GM12878 (cell line): Measurements from ENCODE around the gene RARG. TPM values are rescaled to one million over a fixed set of nuclear protein-coding genes. Genes with fewer than 3 reads are reported as not detected.
A peak's percentile ranks its signal among the peaks of the same experiment; 100 is the strongest.

Experiments used
- ATAC-seq: fragments of 200-7000 bp; cut with Tn5 transposase; 3 replicates; pipeline ENCODE4 v1.9.1; 2020; ENCODE audit warnings: mild to moderate bottlenecking, moderate library complexity
- BruUV-seq: library from RNA; stranded (reverse); fragments of 400-500 nt; replicated peaks from 2 replicates; lab custom pipeline; 2021; lab: Mats Ljungman, UMichigan
- CTCF ChIA-PET: fragments of 300-600 bp; sonication (Branson Sonifier 250); formaldehyde crosslinking; extraction: SDS; loops from one replicate; lab custom pipeline; 2021; ENCODE audit warnings: inconsistent platforms; lab: Yijun Ruan, JAX
- POLR2A ChIA-PET: fragments of 350-600 bp; formaldehyde crosslinking; extraction: SDS; loops from one replicate; lab custom pipeline; 2021; ENCODE audit warnings: inconsistent platforms; lab: Charles Lee
- RAD21 ChIA-PET: fragments of 300-600 bp; sonication (Branson Sonifier 250); formaldehyde crosslinking; loops from one replicate; lab custom pipeline; 2023; ENCODE audit warnings: antibody characterized with exemption; ENCODE audit not compliant: unreplicated experiment; lab: Charles Lee
- SMC1A ChIA-PET: fragments of 300-600 bp; sonication (Branson Sonifier 250); formaldehyde crosslinking; loops from one replicate; lab custom pipeline; 2023; ENCODE audit not compliant: unreplicated experiment, uncharacterized antibody; lab: Charles Lee
- DNase-seq: peaks from one replicate; pipeline ENCODE4 v3.0.0-alpha.2; 2011; ENCODE audit warnings: low read depth, low spot score
- FAIRE-seq: peaks from 3 replicates; lab custom pipeline; 2011; peaks lifted over from hg19 to GRCh38; lab: Jason Lieb, UNC
- H2AFZ ChIP-seq: 2 replicates; pipeline ENCODE4 v1.6.0; 2011; ENCODE audit warnings: low read depth, low read length, control low read depth; ENCODE audit not compliant: control insufficient read depth
- H3K27ac ChIP-seq: 2 replicates; pipeline ENCODE4 v1.5.1; 2011; ENCODE audit warnings: control low read depth; ENCODE audit not compliant: control insufficient read depth, insufficient read depth
- H3K27me3 ChIP-seq, 2 experiments: replicated peaks in 1 of 2; 2 replicates each; pipeline versions ENCODE4 v1.6.0 to v1.6.1; 2011; ENCODE audit warnings: low read length in 1 of 2; ENCODE audit not compliant: control insufficient read depth in 2 of 2, insufficient read depth in 2 of 2
- H3K36me3 ChIP-seq, 2 experiments: 2 replicates each; pipeline ENCODE4 v1.5.1; 2011; ENCODE audit warnings: low read length in 1 of 2; ENCODE audit not compliant: control insufficient read depth in 2 of 2, insufficient read depth in 2 of 2
- H3K4me1 ChIP-seq: 2 replicates; pipeline ENCODE4 v1.6.1; 2011; ENCODE audit warnings: mild to moderate bottlenecking, low read length, moderate library complexity, mixed read lengths; ENCODE audit not compliant: control insufficient read depth, insufficient read depth
- H3K4me2 ChIP-seq: 2 replicates; pipeline ENCODE4 v1.6.0; 2011; ENCODE audit warnings: control low read depth; ENCODE audit not compliant: control insufficient read depth, insufficient read depth
- H3K4me3 ChIP-seq: fragments of 200-600 bp; sonication (generic); 2 replicates; pipeline ENCODE4 v1.5.1; 2016
- H3K79me2 ChIP-seq: 2 replicates; pipeline ENCODE4 v1.6.0; 2011; ENCODE audit warnings: low read length; ENCODE audit not compliant: control insufficient read depth, insufficient read depth
- H3K9ac ChIP-seq: 2 replicates; pipeline ENCODE4 v1.8.0; 2011; ENCODE audit warnings: low read length, control low read depth, mixed read lengths; ENCODE audit not compliant: control insufficient read depth, insufficient read depth
- H3K9me3 ChIP-seq: replicated peaks from 3 replicates; pipeline ENCODE4 v1.5.1; 2011; ENCODE audit warnings: mild to moderate bottlenecking, low read length; ENCODE audit not compliant: control insufficient read depth, insufficient read depth
- H4K20me1 ChIP-seq: 2 replicates; pipeline ENCODE4 v1.6.0; 2011; ENCODE audit not compliant: control insufficient read depth, insufficient read depth
- ATF7 ChIP-seq: fragments of 450-650 bp; IDR thresholded peaks from 2 replicates; pipeline ENCODE4 v1.6.1; 2016; ENCODE audit warnings: low read depth, mild to moderate bottlenecking
- BCL11A ChIP-seq: IDR thresholded peaks from 2 replicates; pipeline ENCODE4 v1.6.1; 2011; ENCODE audit warnings: low read depth, low read length
- BRCA1 ChIP-seq: IDR thresholded peaks from 2 replicates; pipeline ENCODE4 v1.6.1; 2011; ENCODE audit warnings: low read depth, low read length, improper control_type of control experiment
- CHD4 ChIP-seq: fragments of 200-600 bp; sonication (generic); IDR thresholded peaks from 2 replicates; pipeline ENCODE4 v1.6.1; 2016; ENCODE audit warnings: mild to moderate bottlenecking
- MEF2A ChIP-seq: IDR thresholded peaks from 2 replicates; pipeline ENCODE4 v1.6.1; 2011; ENCODE audit warnings: low read depth, mild to moderate bottlenecking, low read length, moderate library complexity; ENCODE audit not compliant: insufficient read depth
- MTA2 ChIP-seq: fragments of 450-650 bp; IDR thresholded peaks from 2 replicates; pipeline ENCODE4 v1.6.1; 2016; ENCODE audit warnings: low read depth, mild to moderate bottlenecking, moderate library complexity
- MXI1 ChIP-seq: fragments of 150-350 bp; IDR thresholded peaks from 2 replicates; pipeline ENCODE4 v1.6.1; 2011; ENCODE audit warnings: low read depth, mild to moderate bottlenecking, inconsistent platforms, low read length, improper control_type of control experiment
- MYC ChIP-seq: IDR thresholded peaks from 2 replicates; pipeline ENCODE4 v1.6.1; 2011; ENCODE audit warnings: mild to moderate bottlenecking, low read length, moderate library complexity, inconsistent platforms; ENCODE audit not compliant: insufficient read depth, insufficient replicate concordance, insufficient read length, severe bottlenecking
- NBN ChIP-seq: fragments of 450-650 bp; IDR thresholded peaks from 2 replicates; pipeline ENCODE4 v1.6.1; 2016
- NR2F1 ChIP-seq: fragments of 450-650 bp; conservative IDR thresholded peaks from 2 replicates; pipeline ENCODE4 v1.6.1; 2017; ENCODE audit warnings: mild to moderate bottlenecking
- PKNOX1 ChIP-seq: fragments of 450-650 bp; IDR thresholded peaks from 2 replicates; pipeline ENCODE4 v1.6.1; 2016; ENCODE audit warnings: mild to moderate bottlenecking
- POLR2AphosphoS2 ChIP-seq: IDR thresholded peaks from 2 replicates; pipeline ENCODE4 v1.6.1; 2011; ENCODE audit warnings: low read depth, mild to moderate bottlenecking, low read length, improper control_type of control experiment, moderate library complexity
- RELB ChIP-seq: fragments of 450-650 bp; IDR thresholded peaks from 2 replicates; pipeline ENCODE4 v1.6.1; 2017; ENCODE audit warnings: low read depth, mild to moderate bottlenecking, moderate library complexity
- TAF1 ChIP-seq: IDR thresholded peaks from 2 replicates; pipeline ENCODE4 v1.6.1; 2011; ENCODE audit warnings: mild to moderate bottlenecking, low read depth, low read length, borderline replicate concordance
- ZZZ3 ChIP-seq: IDR thresholded peaks from 2 replicates; pipeline ENCODE4 v1.6.1; 2011; ENCODE audit warnings: low read depth; ENCODE audit not compliant: control insufficient read depth, insufficient read length
- WGBS: methylation state at CpG from one replicate; pipeline ENCODE4 v1.1.6; 2016; ENCODE audit warnings: low lambda C conversion rate; ENCODE audit not compliant: insufficient replicate concordance, insufficient coverage; ENCODE audit errors: missing lambda C conversion rate; 5-methylcytosine and 5-hydroxymethylcytosine counted together
- in situ Hi-C: fragments of 300-500 bp; cut with MboI; formaldehyde crosslinking; loops from 9 replicates; pipeline ENCODE4 v1.14.3; 2018; ENCODE audit warnings: mixed read lengths
- intact Hi-C: fragments of 100-400 bp; cut with micrococcal nuclease; formaldehyde crosslinking; loops from one replicate; pipeline ENCODE4 v1.14.2; 2022; ENCODE audit not compliant: unreplicated experiment
- polyA plus RNA-seq, 11 experiments: library from polyadenylated mRNA; depleted of rRNA in 4 of 11; unstranded in 6 of 11; stranded (reverse) in 5 of 11; fragments of >200 nt; fragmentation: Nextera tagmentation in 4 of 11; fragmentation: Illumina TruSeq in 1 of 11; extraction: Ambion mirVana in 4 of 11; extraction: Trizol in 1 of 11; gene quantifications; 1 replicate in 1 of 11; 2 replicates in 10 of 11; pipeline versions ENCODE4 v1.2.1 to v1.2.3, GENCODE V29; 2011 to 2016; ENCODE audit warnings: inconsistent platforms in 2 of 11, missing spikeins in 2 of 11, low read depth in 1 of 11
- total RNA-seq, 4 experiments: library from RNA; depleted of rRNA in 3 of 4; stranded (reverse); fragments of >200 nt in 3 of 4; fragmentation: Illumina TruSeq in 1 of 4; extraction: Trizol in 1 of 4; gene quantifications; 2 replicates each; pipeline versions ENCODE4 v1.2.1 to v1.2.3, GENCODE V29; 2013 to 2021

RARG gene
- total and polyA plus RNA-seq, 10 of the 15 experiments (the other 5 are each of a cell fraction or from before 2014, with no cell fraction given): 0.27 to 8.1 (median 4.1) TPM

GRCh38 chr12:53222806-53223261, 9.2 kb downstream of the RARG start (continued):
- TF ChIP-seq PKNOX1 (no peak), BRCA1 (no peak), TAF1 (no peak), POLR2AphosphoS2 (no peak), ZZZ3 (no peak), NR2F1 (no peak), MYC (no peak), MXI1 (no peak)
- TF ChIP-seq, all 136 proteins: peak for 0

GRCh38 chr12:53222170-53222721, 9.8 kb downstream of the RARG start:
- in situ Hi-C loops: no loop called here
- peak; percentile 76 for TF ChIP-seq MTA2
- TF ChIP-seq RELB: peak; percentile 12; the same call in 1 of the 2 replicates
- no peak for TF ChIP-seq MEF2A
- no peak for TF ChIP-seq CHD4
- peak; percentile 69 for TF ChIP-seq NBN
- 0 out of 2 replicates have a peak, but pooled peaks have one; percentile 34 for TF ChIP-seq BCL11A
- TF ChIP-seq ATF7: 0 out of 2 replicates have a peak, but pooled peaks have one; percentile 13

More at GRCh38 chr12:53222170-53222721, 9.8 kb downstream of the RARG start:
- ChIA-PET RAD21 (interaction anchor here (1.8 to 11.1 kb wide), 2 partner anchors 30 to 99 kb away, joined by 4 to 101 read pairs; partner anchors contain the start of gene AAAS), CTCF (interaction anchor here (1.1 kb wide), 1 partner anchor 45 kb away, joined by 3 read pairs; no protein-coding TSS in a partner anchor), POLR2A (interaction anchor here (0.7 to 1.2 kb wide), 3 partner anchors 17 to 157 kb away, joined by 3 read pairs; no protein-coding TSS in a partner anchor), SMC1A (interaction anchor here (0.6 to 0.7 kb wide), 2 partner anchors 80 to 218 kb away, joined by 3 read pairs; no protein-coding TSS in a partner anchor)
- H4K20me1 ChIP-seq: no peaks in the 10 kb centered on the region
- ATAC-seq: no peak
- no TSS peak for BruUV-seq
- no peaks in the 10 kb centered on the region for H3K9me3 ChIP-seq
- H3K4me2 ChIP-seq: peak overlapping the region; percentile 90
- intact Hi-C loops: loop anchor here (5.0 kb wide), 1 partner anchor 45 kb away; the partner anchor contains the start of gene ESPL1
- H3K4me1 ChIP-seq: peaks cover 19% of the 10 kb centered on the region
- 0 out of 2 replicates have a peak overlapping the region, but pooled peaks have one; percentile 25 for H3K27ac ChIP-seq
- no peaks in the 10 kb centered on the region for H3K27me3 ChIP-seq
- no peaks in the 10 kb centered on the region for H3K36me3 ChIP-seq
- H3K9ac ChIP-seq: no peak overlapping the region; the same call in 1 of the 2 replicates
- no peak overlapping the region for H3K4me3 ChIP-seq
- peaks cover 4% of the 10 kb centered on the region; the same call in 1 of the 2 replicates for H3K79me2 ChIP-seq
- no peak for DNase-seq
- H2AFZ ChIP-seq: peak overlapping the region; percentile 44; the same call in 1 of the 2 replicates
- no peak for FAIRE-seq
- WGBS: 40% methylated on average over 5 of the region's 5 CpGs
